ENCODE measurements around the gene DUOXA1. TPM values are rescaled to one million over a fixed set of nuclear protein-coding genes. Genes with fewer than 3 reads are reported as not detected.

Gene DUOXA1
- total RNA-seq, 1 experiment from 2014 or later = 0.09 TPM

- TF ChIP-seq ZNF425 (CRISPR knock-in tag; conservative IDR thresholded peaks at IDR 0.05) = no peak
- no peak for TF ChIP-seq ESRRA (CRISPR knock-in tag; IDR thresholded peaks at IDR 0.05; ENCODE audit: borderline replicate concordance)
- peak; percentile 43; the same call in 1 of the 2 replicates for TF ChIP-seq USF1 (CRISPR knock-in tag; IDR thresholded peaks at IDR 0.05)
- no peak for TF ChIP-seq ZNF512 (CRISPR knock-in tag; IDR thresholded peaks at IDR 0.05; ENCODE audit: borderline replicate concordance)
- TF ChIP-seq JAZF1 (CRISPR knock-in tag; IDR thresholded peaks at IDR 0.05) = no peak
- TF ChIP-seq TCF7 (CRISPR knock-in tag; IDR thresholded peaks at IDR 0.05; ENCODE audit: low read depth) = no peak
- no peak for TF ChIP-seq PREB (CRISPR knock-in tag; IDR thresholded peaks at IDR 0.05; ENCODE audit: borderline replicate concordance)
- no peak for TF ChIP-seq OVOL2 (CRISPR knock-in tag; IDR thresholded peaks at IDR 0.05; ENCODE audit: borderline replicate concordance)
- peak; percentile 94; the same call in 1 of the 2 replicates for TF ChIP-seq MAX (CRISPR knock-in tag; IDR thresholded peaks at IDR 0.05)
- no peak for TF ChIP-seq NFE2L1 (CRISPR knock-in tag; IDR thresholded peaks at IDR 0.05)
- TF ChIP-seq ZNF317 (CRISPR knock-in tag; IDR thresholded peaks at IDR 0.05; ENCODE audit: borderline replicate concordance, low read depth) = peak; percentile 53; the same call in 1 of the 2 replicates
- no peak for TF ChIP-seq CREM (CRISPR knock-in tag; IDR thresholded peaks at IDR 0.05)
- TF ChIP-seq NR1H2 (CRISPR knock-in tag; IDR thresholded peaks at IDR 0.05) = no peak
- peak; percentile 65; the same call in 1 of the 2 replicates for TF ChIP-seq TEAD4 (CRISPR knock-in tag; IDR thresholded peaks at IDR 0.05)
- peak; percentile 42; the same call in 1 of the 2 replicates for TF ChIP-seq TP53 (CRISPR knock-in tag; IDR thresholded peaks at IDR 0.05)
- no peak for TF ChIP-seq AR (CRISPR knock-in tag; IDR thresholded peaks at IDR 0.05)
- no peak for TF ChIP-seq STAT6 (CRISPR knock-in tag; conservative IDR thresholded peaks at IDR 0.05; ENCODE audit: low read depth)
- 0 out of 2 replicates have a peak, but pooled peaks have one; percentile 44 for TF ChIP-seq ZNF416 (CRISPR knock-in tag; IDR thresholded peaks at IDR 0.05)
- peak; percentile 62; the same call in 1 of the 2 replicates for TF ChIP-seq ZBTB21 (CRISPR knock-in tag; IDR thresholded peaks at IDR 0.05; ENCODE audit: borderline replicate concordance)
- TF ChIP-seq ETV6 (CRISPR knock-in tag; IDR thresholded peaks at IDR 0.05) = peak; percentile 73; the same call in 1 of the 2 replicates
These were observed 5.3 kb upstream of the DUOXA1 start (continued) for GRCh38 chr15:45134682-45135604.
